HUES48 (cell line): Measurements from ENCODE around the gene SPEG.

Experiments
- H3K27ac ChIP-seq: one replicate; pipeline ENCODE4 v1.7.0; 2013; ENCODE audit warnings: low read depth, low read length, inconsistent platforms
- H3K27me3 ChIP-seq: 2 replicates; pipeline ENCODE4 v1.6.1; 2013; ENCODE audit warnings: mild to moderate bottlenecking, low read length; ENCODE audit not compliant: control insufficient read depth, insufficient read depth
- H3K36me3 ChIP-seq: 2 replicates; pipeline ENCODE4 v1.6.1; 2013; ENCODE audit warnings: low read length; ENCODE audit not compliant: control insufficient read depth, insufficient read depth
- H3K4me1 ChIP-seq: 2 replicates; pipeline ENCODE4 v1.6.1; 2013; ENCODE audit warnings: mild to moderate bottlenecking, low read length; ENCODE audit not compliant: control insufficient read depth, insufficient read depth
- H3K4me3 ChIP-seq: 2 replicates; pipeline ENCODE4 v1.5.1; 2013; ENCODE audit warnings: mild to moderate bottlenecking, low read depth, low read length
- H3K9ac ChIP-seq: 2 replicates; pipeline ENCODE4 v1.6.1; 2013; ENCODE audit warnings: mild to moderate bottlenecking, low read depth, low read length, moderate library complexity
- H3K9me3 ChIP-seq: 2 replicates; pipeline ENCODE4 v1.6.1; 2013; ENCODE audit warnings: low read length; ENCODE audit not compliant: control insufficient read depth, insufficient read depth

SPEG gene

DNA sequence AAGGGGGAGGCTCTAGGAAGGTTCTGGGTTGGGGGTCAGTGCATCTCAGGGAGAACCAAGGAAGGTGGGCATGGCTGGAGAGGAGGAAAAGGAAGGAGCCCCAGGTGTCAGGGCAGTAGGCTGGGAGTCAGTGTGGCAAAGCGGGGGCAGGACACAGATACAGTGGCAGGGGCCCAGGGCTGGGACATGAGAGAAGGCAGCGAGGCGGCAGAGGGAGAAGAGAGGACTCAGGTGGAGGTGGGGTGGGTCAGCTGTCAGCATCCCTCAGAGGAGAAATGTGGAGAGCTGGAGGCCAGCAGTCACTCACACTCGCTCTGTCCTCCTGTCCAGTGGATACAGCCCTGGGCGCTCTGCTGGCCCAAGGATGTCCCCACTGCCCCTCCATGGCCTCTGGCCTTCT lies 58.4 kb downstream of the SPEG start:
- H3K27me3 ChIP-seq, result peaks cover 47% of the 10 kb centered on the region
- H3K4me1 ChIP-seq, result peaks cover 22% of the 10 kb centered on the region
- no peak overlapping the region for H3K27ac ChIP-seq
- H3K9ac ChIP-seq, result no peak overlapping the region
- no peaks in the 10 kb centered on the region for H3K9me3 ChIP-seq
- H3K4me3 ChIP-seq, result no peak overlapping the region
- no peaks in the 10 kb centered on the region for H3K36me3 ChIP-seq

DNA sequence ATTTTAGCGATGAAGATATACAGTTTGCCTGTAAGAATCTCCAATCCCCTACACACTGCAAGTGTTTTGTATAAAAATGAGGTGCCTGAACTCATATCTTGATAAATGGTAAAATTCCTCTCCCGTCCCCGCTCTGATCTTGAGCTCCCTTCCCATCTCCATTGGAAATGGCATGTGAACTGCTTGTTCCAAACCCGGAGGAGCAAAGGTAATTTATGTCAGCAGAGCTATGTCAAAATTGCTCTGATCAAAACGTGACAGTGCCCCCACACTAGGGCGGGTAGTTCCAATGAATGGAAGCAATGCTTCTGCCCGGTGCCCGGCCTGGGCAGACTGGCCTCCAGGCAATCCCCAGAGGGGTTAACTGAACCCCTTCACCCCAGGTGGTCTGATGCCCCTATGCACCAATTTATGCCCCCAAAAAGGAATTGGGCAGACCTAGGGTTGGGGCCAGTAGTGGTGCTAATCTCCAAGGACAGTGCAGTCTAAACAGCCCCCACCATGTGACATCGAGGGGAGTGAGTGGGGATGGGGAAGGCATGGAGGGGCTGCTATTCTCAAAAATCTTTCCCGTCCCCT lies 60.4 kb downstream of the SPEG start:
- Histone ChIP-seq H3K27me3 (peaks cover 48% of the 10 kb centered on the region), H3K4me1 (peaks cover 31% of the 10 kb centered on the region), H3K27ac (no peak overlapping the region), H3K9ac (no peak overlapping the region), H3K4me3 (no peak overlapping the region), H3K36me3 (no peaks in the 10 kb centered on the region), H3K9me3 (no peaks in the 10 kb centered on the region)

GRCh38 chr2:219495531-219496122 lies 61.0 kb downstream of the SPEG start:
- Histone ChIP-seq H3K27ac (no peak overlapping the region), H3K4me3 (no peak overlapping the region)

GRCh38 chr2:219496247-219496824 lies 61.7 kb downstream of the SPEG start:
- H3K36me3 ChIP-seq, result no peaks in the 10 kb centered on the region
- H3K9me3 ChIP-seq, result no peaks in the 10 kb centered on the region
- peaks cover 35% of the 10 kb centered on the region for H3K4me1 ChIP-seq
- no peak overlapping the region for H3K27ac ChIP-seq
- peak overlapping the region; percentile 40; the same call in 1 of the 2 replicates for H3K4me3 ChIP-seq
- H3K27me3 ChIP-seq, result peaks cover 48% of the 10 kb centered on the region
- no peak overlapping the region for H3K9ac ChIP-seq

More at GRCh38 chr2:219495531-219496122, 61.0 kb downstream of the SPEG start:
- Histone ChIP-seq H3K27me3 (peaks cover 48% of the 10 kb centered on the region), H3K9ac (no peak overlapping the region), H3K9me3 (no peaks in the 10 kb centered on the region), H3K36me3 (no peaks in the 10 kb centered on the region), H3K4me1 (peaks cover 35% of the 10 kb centered on the region)

GRCh38 chr2:219496825-219497494 lies 62.3 kb downstream of the SPEG start:
- Histone ChIP-seq H3K36me3 (no peaks in the 10 kb centered on the region), H3K4me1 (peaks cover 35% of the 10 kb centered on the region), H3K9me3 (no peaks in the 10 kb centered on the region), H3K27me3 (peaks cover 48% of the 10 kb centered on the region), H3K27ac (no peak overlapping the region), H3K9ac (no peak overlapping the region), H3K4me3 (peak overlapping the region; percentile 68)

DNA sequence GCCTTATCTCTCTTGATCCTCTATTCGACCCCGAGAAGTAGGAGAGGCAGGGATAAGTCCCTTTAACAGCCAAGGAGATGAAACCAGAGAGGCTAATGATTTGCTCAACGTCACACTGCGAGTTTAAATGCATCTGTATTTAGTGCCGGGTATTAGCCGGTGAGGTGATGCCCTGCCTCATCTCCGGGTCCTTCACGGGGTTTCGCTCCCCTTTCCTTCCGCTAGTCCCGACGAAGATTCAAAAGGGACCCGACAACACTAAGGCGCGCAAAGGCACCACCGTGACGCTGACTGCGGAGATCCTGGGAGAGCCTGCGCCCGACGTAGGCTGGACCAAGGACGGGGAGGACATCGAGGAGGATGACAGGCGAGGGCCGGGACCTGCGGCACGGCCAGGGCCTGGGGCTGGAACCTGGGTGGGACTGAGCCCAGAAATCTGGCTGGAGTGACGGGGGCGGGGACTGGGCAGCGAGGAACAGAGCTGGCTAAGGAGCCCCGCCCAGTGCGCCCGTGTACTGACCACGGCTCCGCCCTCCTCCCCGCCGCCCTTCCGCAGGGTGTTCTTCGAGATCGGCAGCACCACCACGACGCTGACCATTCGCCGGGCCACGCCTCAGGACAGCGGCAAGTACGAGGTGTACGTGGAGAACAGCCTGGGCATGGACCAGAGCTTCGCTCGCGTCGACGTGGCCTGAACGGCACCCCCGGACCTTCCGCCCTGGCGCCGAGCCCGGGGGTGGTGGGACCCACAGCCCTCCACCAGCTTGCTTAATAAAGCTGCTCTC lies 63.0 kb downstream of the SPEG start:
- H3K27ac ChIP-seq, result peak overlapping the region; percentile 43

DNA sequence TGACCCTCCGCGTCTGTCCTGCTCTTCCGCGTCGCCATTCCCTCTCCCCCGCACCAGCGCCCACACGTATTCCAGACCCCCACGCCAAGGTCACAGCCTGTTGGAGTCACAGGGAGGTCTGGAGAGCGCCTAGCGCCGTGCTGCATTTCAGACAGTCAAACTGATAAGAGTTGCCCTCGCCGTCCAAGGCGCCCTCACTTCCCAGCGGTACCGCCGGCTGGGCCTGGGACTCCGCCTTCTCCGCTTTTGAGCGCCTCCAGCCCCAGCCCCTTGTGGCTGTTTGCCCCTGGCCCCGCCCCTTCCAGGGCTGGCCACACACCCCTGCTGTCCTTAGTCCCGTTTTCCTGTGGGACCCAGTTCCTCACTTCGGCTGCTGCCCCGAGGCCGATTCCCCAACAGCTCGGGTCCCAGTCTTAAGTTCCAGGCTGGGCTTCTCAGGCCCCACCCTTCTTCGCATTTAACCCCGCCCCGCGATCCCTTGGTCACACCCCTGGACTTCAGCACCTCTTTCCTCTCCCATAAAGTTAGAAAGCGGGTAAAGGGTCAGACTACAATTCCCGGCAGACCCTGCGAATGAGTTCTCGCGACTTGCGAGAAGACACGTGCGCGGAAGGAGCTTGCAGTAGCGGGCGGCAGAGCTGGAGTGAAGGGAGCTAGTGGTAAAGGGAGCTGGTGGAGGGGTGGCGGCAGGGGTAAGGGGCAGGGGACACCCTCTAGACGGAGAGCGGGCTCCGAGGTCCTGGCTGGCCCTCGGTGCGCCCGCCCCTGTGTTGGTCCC lies 63.8 kb downstream of the SPEG start, which contains the start of gene GMPPA:
Gene GMPPA, plus strand, starts transcription at position 612 of the 778 bp plus-strand sequence. CDS start 1,085 bp downstream, outside the sequence.
- peaks cover 3% of the 10 kb centered on the region for H3K36me3 ChIP-seq
- H3K4me1 ChIP-seq, result peaks cover 35% of the 10 kb centered on the region
- H3K27ac ChIP-seq, result peak within 1 kb of the TSS; percentile 43

More for the DNA sequence above, 63.0 kb downstream of the SPEG start:
- Histone ChIP-seq H3K36me3 (no peaks in the 10 kb centered on the region), H3K9me3 (no peaks in the 10 kb centered on the region), H3K4me1 (peaks cover 35% of the 10 kb centered on the region), H3K4me3 (peak overlapping the region; percentile 68), H3K27me3 (peaks cover 48% of the 10 kb centered on the region), H3K9ac (no peak overlapping the region)

DNA sequence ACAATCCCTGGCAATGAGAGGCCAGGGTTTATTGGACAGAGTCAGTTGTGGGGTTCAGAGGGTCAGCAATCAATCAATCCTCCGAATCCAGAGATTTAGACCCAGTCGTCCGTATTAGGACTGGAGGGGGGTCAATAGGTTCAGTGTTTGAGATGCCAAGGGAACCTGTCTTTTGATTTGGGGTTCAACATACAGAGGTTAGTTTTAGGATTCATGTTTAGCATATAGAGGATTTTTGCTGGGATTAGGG lies 64.3 kb downstream of the SPEG start:
- H3K4me1 ChIP-seq, result peaks cover 35% of the 10 kb centered on the region
- H3K9me3 ChIP-seq, result no peaks in the 10 kb centered on the region
- H3K4me3 ChIP-seq, result peak overlapping the region; percentile 68
- peaks cover 39% of the 10 kb centered on the region for H3K27me3 ChIP-seq
- H3K9ac ChIP-seq, result peak overlapping the region; percentile 44
- H3K27ac ChIP-seq, result peak overlapping the region; percentile 43
- peaks cover 8% of the 10 kb centered on the region for H3K36me3 ChIP-seq

More for the DNA sequence above, 63.8 kb downstream of the SPEG start, which contains the start of gene GMPPA:
- Histone ChIP-seq H3K9ac (peak within 1 kb of the TSS; percentile 44), H3K27me3 (peaks cover 44% of the 10 kb centered on the region), H3K9me3 (no peaks in the 10 kb centered on the region), H3K4me3 (peak within 1 kb of the TSS; percentile 68)

DNA sequence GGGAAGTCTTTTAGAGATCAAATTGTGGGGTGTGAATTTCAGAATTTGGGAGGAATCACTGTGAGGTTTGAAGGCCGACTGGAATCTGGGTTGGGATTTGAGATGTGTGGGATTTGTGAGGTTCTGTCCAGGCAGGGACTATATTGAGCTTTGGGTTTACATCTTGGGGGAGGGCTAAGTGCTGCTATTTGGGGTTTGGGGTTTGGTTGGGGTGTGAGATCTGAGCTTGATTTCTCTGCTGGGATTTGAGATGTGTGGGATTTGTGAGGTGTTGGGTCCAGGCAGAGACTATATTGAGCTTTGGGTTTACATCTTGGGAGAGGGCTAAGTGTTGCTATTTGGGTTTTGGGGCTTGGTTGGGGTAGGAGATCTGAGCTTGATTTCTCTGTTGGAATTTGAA lies 64.9 kb downstream of the SPEG start:
- Histone ChIP-seq H3K9me3 (no peaks in the 10 kb centered on the region), H3K36me3 (peaks cover 13% of the 10 kb centered on the region), H3K9ac (no peak overlapping the region), H3K4me1 (peaks cover 35% of the 10 kb centered on the region), H3K27ac (no peak overlapping the region), H3K27me3 (peaks cover 34% of the 10 kb centered on the region), H3K4me3 (peak overlapping the region; percentile 68)

DNA sequence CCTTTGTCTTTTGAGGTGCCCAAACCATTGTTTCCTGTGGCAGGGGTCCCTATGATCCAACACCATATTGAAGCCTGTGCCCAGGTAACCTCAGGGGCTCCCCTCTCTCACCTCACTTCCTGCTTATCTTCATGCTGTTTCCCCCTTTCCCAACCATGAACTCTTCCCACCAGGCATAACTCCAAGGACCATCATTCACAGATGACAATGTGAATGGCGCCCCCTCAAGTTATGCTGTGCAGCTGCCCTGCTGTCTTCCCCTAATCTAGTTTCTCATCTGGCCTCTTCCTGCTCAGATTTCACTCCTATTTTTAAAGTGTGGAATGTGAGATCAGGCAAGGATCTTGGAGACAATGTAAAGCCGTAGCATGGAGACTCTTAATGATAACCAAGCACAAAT lies 65.5 kb downstream of the SPEG start:
- no peak overlapping the region for H3K27ac ChIP-seq
- no peak overlapping the region for H3K9ac ChIP-seq
- H3K9me3 ChIP-seq, result no peaks in the 10 kb centered on the region
- peaks cover 17% of the 10 kb centered on the region for H3K36me3 ChIP-seq
- peaks cover 29% of the 10 kb centered on the region for H3K27me3 ChIP-seq
- 0 out of 2 replicates have a peak overlapping the region, but pooled peaks have one; percentile 68 for H3K4me3 ChIP-seq
- peaks cover 35% of the 10 kb centered on the region for H3K4me1 ChIP-seq
